ENCODE measurements around the gene MIA. TPM values are rescaled to one million over a fixed set of nuclear protein-coding genes. Genes with fewer than 3 reads are reported as not detected.
"Not testable (repeated sequence)": the region's sequence is repeated elsewhere in the genome, so short reads cannot be mapped to it uniquely, and the experiment has no call there.

Gene MIA
- total RNA-seq, 1 donor from 2014 or later: not detected

DNA sequence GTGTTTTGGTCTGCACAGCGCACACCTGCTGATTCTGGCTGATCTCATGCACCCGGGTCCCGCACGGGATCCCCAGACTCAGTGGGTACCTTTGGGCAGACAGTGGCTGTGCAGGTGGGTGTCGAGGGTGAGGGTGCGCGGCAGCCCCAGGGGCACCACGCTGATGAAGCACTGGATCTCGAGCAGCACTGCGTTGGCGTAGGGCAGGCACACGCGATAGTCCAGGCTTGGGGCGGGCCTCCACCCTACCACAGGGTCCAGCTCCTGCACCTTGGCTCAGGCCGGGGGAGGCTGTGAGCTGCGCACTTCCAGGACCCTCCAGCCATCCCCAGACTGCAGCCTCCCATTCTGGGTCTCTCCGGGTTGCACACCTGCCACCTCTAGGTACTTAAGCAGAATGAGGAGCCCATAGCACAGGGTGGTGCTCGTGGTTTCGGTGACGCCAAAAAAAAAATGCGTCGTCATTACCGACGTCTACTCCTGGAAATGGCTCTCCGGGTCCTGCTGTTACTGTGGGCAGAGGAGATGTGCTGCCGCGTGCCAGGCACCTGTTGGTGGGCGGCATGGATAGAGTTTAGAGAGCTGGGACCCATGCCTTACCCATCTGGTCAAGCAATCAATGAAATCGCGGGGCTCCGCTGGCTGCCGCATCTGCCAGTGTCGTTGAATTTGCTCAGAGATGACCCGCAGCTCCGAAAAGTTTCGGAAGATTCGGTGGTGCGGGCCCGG, 34.2 kb downstream of the MIA start:
- Histone ChIP-seq H3K4me1 (peaks cover 29% of the 10 kb centered on the region), H3K9me3 (ENCODE audit: low read depth) (no peaks in the 10 kb centered on the region), H4K20me1 (ENCODE audit: low read depth) (peaks cover 56% of the 10 kb centered on the region), H3K4me3 (no peak overlapping the region), H2AFZ (replicated peaks) (no peak overlapping the region), H3K4me2 (peak overlapping the region; percentile 80), H3K27ac (no peak overlapping the region), H3K27me3 (peaks cover 19% of the 10 kb centered on the region), H3K79me2 (ENCODE audit: low read depth) (peaks cover 33% of the 10 kb centered on the region), H3F3A (ENCODE audit: low read depth) (peaks cover 44% of the 10 kb centered on the region), H3K9ac (no peak overlapping the region), H3K36me3 (no peaks in the 10 kb centered on the region)
- Mint-ChIP-seq H3K27ac (no peak overlapping the region), H3K9me3 (no peaks in the 10 kb centered on the region), H3K4me3 (peak overlapping the region; percentile 91), H3K4me1 (peaks cover 63% of the 10 kb centered on the region), H3K27me3 (ENCODE audit: insufficient read depth, low read depth) (peaks cover 13% of the 10 kb centered on the region), H3K36me3 (peaks cover 11% of the 10 kb centered on the region)
- no peak for TF ChIP-seq EZH2phosphoT487 (IDR thresholded peaks at IDR 0.05)
- TF ChIP-seq EZH2 (IDR thresholded peaks at IDR 0.05): no peak
- TF ChIP-seq, protein P1, sequence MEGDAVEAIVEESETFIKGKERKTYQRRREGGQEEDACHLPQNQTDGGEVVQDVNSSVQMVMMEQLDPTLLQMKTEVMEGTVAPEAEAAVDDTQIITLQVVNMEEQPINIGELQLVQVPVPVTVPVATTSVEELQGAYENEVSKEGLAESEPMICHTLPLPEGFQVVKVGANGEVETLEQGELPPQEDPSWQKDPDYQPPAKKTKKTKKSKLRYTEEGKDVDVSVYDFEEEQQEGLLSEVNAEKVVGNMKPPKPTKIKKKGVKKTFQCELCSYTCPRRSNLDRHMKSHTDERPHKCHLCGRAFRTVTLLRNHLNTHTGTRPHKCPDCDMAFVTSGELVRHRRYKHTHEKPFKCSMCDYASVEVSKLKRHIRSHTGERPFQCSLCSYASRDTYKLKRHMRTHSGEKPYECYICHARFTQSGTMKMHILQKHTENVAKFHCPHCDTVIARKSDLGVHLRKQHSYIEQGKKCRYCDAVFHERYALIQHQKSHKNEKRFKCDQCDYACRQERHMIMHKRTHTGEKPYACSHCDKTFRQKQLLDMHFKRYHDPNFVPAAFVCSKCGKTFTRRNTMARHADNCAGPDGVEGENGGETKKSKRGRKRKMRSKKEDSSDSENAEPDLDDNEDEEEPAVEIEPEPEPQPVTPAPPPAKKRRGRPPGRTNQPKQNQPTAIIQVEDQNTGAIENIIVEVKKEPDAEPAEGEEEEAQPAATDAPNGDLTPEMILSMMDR (IDR thresholded peaks at IDR 0.05): no peak
- no peak for DNase-seq (ENCODE audit: low spot score)

GRCh38 chr19:40810160-40810559, 34.8 kb downstream of the MIA start:
- Histone ChIP-seq H3K27me3 (peaks cover 19% of the 10 kb centered on the region), H3K4me3 (peak overlapping the region; percentile 45), H3K79me2 (ENCODE audit: low read depth) (peaks cover 27% of the 10 kb centered on the region), H3F3A (ENCODE audit: low read depth) (peaks cover 44% of the 10 kb centered on the region), H3K9me3 (ENCODE audit: low read depth) (no peaks in the 10 kb centered on the region), H2AFZ (replicated peaks) (no peak overlapping the region), H3K4me2 (peak overlapping the region; percentile 80), H3K36me3 (no peaks in the 10 kb centered on the region), H4K20me1 (ENCODE audit: low read depth) (peaks cover 50% of the 10 kb centered on the region), H3K4me1 (peaks cover 29% of the 10 kb centered on the region), H3K27ac (no peak overlapping the region), H3K9ac (no peak overlapping the region)
- peaks cover 15% of the 10 kb centered on the region for H3K27me3 Mint-ChIP-seq (ENCODE audit: insufficient read depth, low read depth)
- no peak for DNase-seq (ENCODE audit: low spot score)
- peaks cover 8% of the 10 kb centered on the region for H3K36me3 Mint-ChIP-seq
- H3K27ac Mint-ChIP-seq: no peak overlapping the region
- TF ChIP-seq, protein P1 (IDR thresholded peaks at IDR 0.05): no peak
- TF ChIP-seq EZH2 (IDR thresholded peaks at IDR 0.05) (no peak), EZH2phosphoT487 (IDR thresholded peaks at IDR 0.05) (no peak)
- H3K4me3 Mint-ChIP-seq: peak overlapping the region; percentile 91
- no peaks in the 10 kb centered on the region for H3K9me3 Mint-ChIP-seq
- peaks cover 61% of the 10 kb centered on the region for H3K4me1 Mint-ChIP-seq

- not testable (repeated sequence) for H3K36me3 ChIP-seq; H3K9me3 Mint-ChIP-seq; H3K9me3 ChIP-seq (ENCODE audit: low read depth); H3K27ac ChIP-seq; H3K9ac ChIP-seq; H2AFZ ChIP-seq (replicated peaks); H3K36me3 Mint-ChIP-seq
- Histone ChIP-seq H3F3A (ENCODE audit: low read depth) (peaks cover 40% of the 10 kb centered on the region), H3K27me3 (peaks cover 19% of the 10 kb centered on the region), H4K20me1 (ENCODE audit: low read depth) (peaks cover 43% of the 10 kb centered on the region), H3K79me2 (ENCODE audit: low read depth) (peaks cover 20% of the 10 kb centered on the region), H3K4me1 (peaks cover 28% of the 10 kb centered on the region), H3K4me3 (peak overlapping the region; percentile 45), H3K4me2 (peak overlapping the region; percentile 80)
- Mint-ChIP-seq H3K27ac (peak overlapping the region; percentile 93), H3K4me3 (peak overlapping the region; percentile 91), H3K27me3 (ENCODE audit: insufficient read depth, low read depth) (peaks cover 15% of the 10 kb centered on the region), H3K4me1 (peaks cover 59% of the 10 kb centered on the region)
- DNase-seq (ENCODE audit: low spot score): peak; percentile 90
These were observed 35.5 kb downstream of the MIA start for GRCh38 chr19:40810649-40811408.

Data from neural progenitor cell (in vitro differentiated cells).